A549 (cell line): ENCODE data around the gene ADARB2.

Source experiments
- CBX2 ChIP-seq: fragments of 200-600 bp; sonication (generic); IDR thresholded peaks from 2 replicates; pipeline ENCODE4 v1.6.1; 2016; ENCODE audit warnings: low read depth, mild to moderate bottlenecking, borderline replicate concordance
- CHD4 ChIP-seq: fragments of 200-600 bp; sonication (generic); IDR thresholded peaks from 2 replicates; pipeline ENCODE4 v1.6.1; 2016; ENCODE audit warnings: antibody characterized with exemption, mild to moderate bottlenecking, borderline replicate concordance
- CTCF ChIP-seq: fragments of >200 bp; sonication (Bioruptor Twin); formaldehyde crosslinking; IDR thresholded peaks from 3 replicates; pipeline ENCODE4 v1.5.1; 2016
- EP300 ChIP-seq, 2 experiments: fragments of >200 bp; sonication (Bioruptor Twin); formaldehyde crosslinking; IDR thresholded peaks; 2 replicates in 1 of 2; 3 replicates in 1 of 2; pipeline ENCODE4 v1.6.1; 2016 to 2017
- MYC ChIP-seq: IDR thresholded peaks from 2 replicates; pipeline ENCODE4 v1.6.1; 2012; ENCODE audit warnings: mild to moderate bottlenecking, inconsistent platforms, low read length, improper control_type of control experiment, borderline replicate concordance

GRCh38 chr10:1416456-1417037 is 320.8 kb downstream of the ADARB2 start:
- TF ChIP-seq CTCF = no peak
- TF ChIP-seq MYC = no peak
- no peak for TF ChIP-seq CBX2
- no peak for TF ChIP-seq CHD4
- no peak for TF ChIP-seq EP300 (IDR thresholded peaks at IDR 0.05)
